Right cardiac atrium (tissue), 5 donors: ENCODE measurements around the gene PABPC1L2A. TPM values are rescaled to one million over a fixed set of nuclear protein-coding genes. Genes with fewer than 3 reads are reported as not detected.
"Not testable (repeated sequence)": the region's sequence is repeated elsewhere in the genome, so short reads cannot be mapped to it uniquely, and the experiment has no call there.

ENCODE experiments used
- ATAC-seq, 2 donors: fragments of 200-7000 bp; cut with Tn5 transposase; one replicate each; pipeline versions ENCODE4 v1.8.0 to v1.9.1; 2020; ENCODE audit warnings: moderate library complexity in 2 of 2, mild to moderate bottlenecking in 1 of 2
- DNase-seq, 3 donors: peaks; one replicate each; pipeline ENCODE4 v3.0.0-alpha.2; 2020
- H3K27ac ChIP-seq: one replicate; pipeline ENCODE4 v1.5.1; 2013; ENCODE audit warnings: mild to moderate bottlenecking, low read length, control low read depth, moderate library complexity
- H3K27me3 ChIP-seq: one replicate; pipeline ENCODE4 v1.6.1; 2013; ENCODE audit not compliant: control insufficient read depth, insufficient read depth
- H3K4me1 ChIP-seq: one replicate; pipeline ENCODE4 v1.6.1; 2013; ENCODE audit warnings: low read length; ENCODE audit not compliant: control insufficient read depth, insufficient read depth
- H3K4me3 ChIP-seq: one replicate; pipeline ENCODE4 v1.5.1; 2013; ENCODE audit warnings: low read length, control low read depth
- H3K9me3 ChIP-seq: one replicate; pipeline ENCODE4 v1.6.1; 2013; ENCODE audit warnings: low read length; ENCODE audit not compliant: control insufficient read depth
- WGBS: extraction: QIAGEN DNeasy Blood & Tissue Kit; methylation state at CpG from one replicate; pipeline ENCODE4 v1.1.7; 2013; 5-methylcytosine and 5-hydroxymethylcytosine counted together
- intact Hi-C, 4 donors: fragments of 100-400 bp; cut with DNase I; formaldehyde crosslinking; loops; one replicate each; pipeline versions ENCODE4 v1.11.0 to v1.14.0; 2022 to 2023
- long read RNA-seq, 4 donors: library from polyadenylated mRNA; unstranded; transcript quantifications; one replicate each; pipeline ENCODE4 v2.0.0, GENCODE V29; 2020 to 2021
- polyA plus RNA-seq: library from polyadenylated mRNA; stranded (reverse); fragments of 200-250 nt; gene quantifications from one replicate; pipeline ENCODE4 v1.2.3, GENCODE V29; 2013
- total RNA-seq, 4 donors: library from RNA; stranded (reverse); fragmentation: NEBNext Ultra II Directional; extraction: Animal tissue kit (Norgen Biotek cat#: 25700); gene quantifications; one replicate each; pipeline ENCODE4 v1.2.1, GENCODE V29; 2021
- donor health status: healthy with polysubstance abuse.
- donor health status: DM: no; HTN: yes; CAD: no.
- donor health status: DM: no; HTN: no; CAD: no.
- donor health status: DM: no; HTN: yes; CAD: no; lungs with severe emphysema.
- donor health status: DM: yes; HTN: yes; CAD: no.

Gene PABPC1L2A
- not detected for total RNA-seq
- not detected for polyA plus RNA-seq
- long read RNA-seq, donor 1 = 0 reads
- long read RNA-seq, donor 2 = 0 reads
- long read RNA-seq, donor 3 = 0 reads
- long read RNA-seq, donor 4 = 0 reads

GRCh38 chrX:73079024-73079562 is at the start of gene PABPC1L2A:
Gene PABPC1L2A, minus strand, starts transcription at chrX:73079512. Its CDS starts 126 bp downstream, at chrX:73079386.
- H3K27me3 ChIP-seq, H3K4me3 ChIP-seq, ATAC-seq, intact Hi-C loops, H3K27ac ChIP-seq, H3K9me3 ChIP-seq, H3K4me1 ChIP-seq, DNase-seq: not testable (repeated sequence)
- no CpG with 5 or more reads among the region's 45 CpGs for WGBS

GRCh38 chrX:73127700-73128241 is 48.5 kb upstream of the PABPC1L2A start:
- intact Hi-C loops = no loop called here
- Histone ChIP-seq H3K9me3 (no peaks in the 10 kb centered on the region), H3K27ac (no peak overlapping the region), H3K27me3 (no peaks in the 10 kb centered on the region), H3K4me1 (no peaks in the 10 kb centered on the region), H3K4me3 (no peak overlapping the region)
- ATAC-seq = peak in 1 of 2 donors; percentile 69
- DNase-seq = peak in 1 of 3 donors; percentile 9
- WGBS = 36% methylated on average over 23 of the region's 23 CpGs

- intact Hi-C loops = no loop called here
- Histone ChIP-seq H3K9me3 (no peaks in the 10 kb centered on the region), H3K4me3 (no peak overlapping the region), H3K4me1 (no peaks in the 10 kb centered on the region), H3K27me3 (no peaks in the 10 kb centered on the region), H3K27ac (no peak overlapping the region)
- 89% methylated on average over 6 of the region's 6 CpGs for WGBS
- DNase-seq (no peak), ATAC-seq (no peak)
Observed at GRCh38 chrX:73126240-73126639, 46.9 kb upstream of the PABPC1L2A start.

GRCh38 chrX:73099505-73099904 is 20.2 kb upstream of the PABPC1L2A start:
- ATAC-seq = not testable (repeated sequence)

GRCh38 chrX:73086766-73087165 is 7.5 kb upstream of the PABPC1L2A start:
- H3K4me1 ChIP-seq, H3K4me3 ChIP-seq, ATAC-seq, H3K27me3 ChIP-seq, H3K27ac ChIP-seq, DNase-seq, H3K9me3 ChIP-seq, intact Hi-C loops: not testable (repeated sequence)
- WGBS = 5% methylated on average over 1 of the region's 1 CpG

More at GRCh38 chrX:73099505-73099904, 20.2 kb upstream of the PABPC1L2A start:
- intact Hi-C loops, H3K9me3 ChIP-seq, H3K27ac ChIP-seq, DNase-seq, H3K27me3 ChIP-seq, H3K4me3 ChIP-seq, H3K4me1 ChIP-seq: not testable (repeated sequence)
- WGBS = 91% methylated on average over 9 of the region's 9 CpGs

- H3K27ac ChIP-seq, intact Hi-C loops, H3K27me3 ChIP-seq, H3K4me3 ChIP-seq, H3K9me3 ChIP-seq, H3K4me1 ChIP-seq, ATAC-seq, DNase-seq: not testable (repeated sequence)
- WGBS = no CpG with 5 or more reads among the region's 44 CpGs
Observed at GRCh38 chrX:73079884-73080283, 572 bp upstream of the PABPC1L2A start.

- no CpG with 5 or more reads among the region's 19 CpGs for WGBS
- H3K4me1 ChIP-seq, ATAC-seq, DNase-seq, H3K27ac ChIP-seq, intact Hi-C loops, H3K9me3 ChIP-seq, H3K27me3 ChIP-seq, H3K4me3 ChIP-seq: not testable (repeated sequence)
Observed at GRCh38 chrX:73078597-73078996, 715 bp downstream of the PABPC1L2A start.

- Histone ChIP-seq H3K4me3 (no peak overlapping the region), H3K27ac (no peak overlapping the region), H3K27me3 (no peaks in the 10 kb centered on the region), H3K9me3 (no peaks in the 10 kb centered on the region), H3K4me1 (no peaks in the 10 kb centered on the region)
- 31% methylated on average over 2 of the region's 2 CpGs for WGBS
- no peak for DNase-seq
- no peak for ATAC-seq
- intact Hi-C loops = no loop called here
Observed at GRCh38 chrX:73076838-73077237, 2.5 kb downstream of the PABPC1L2A start.

GRCh38 chrX:73069365-73070035 is 9.8 kb downstream of the PABPC1L2A start:
- intact Hi-C loops = no loop called here
- peak in 2 of 3 donors; percentile 8 to 36 for DNase-seq

GRCh38 chrX:73068467-73069364 is 10.6 kb downstream of the PABPC1L2A start:
- DNase-seq (peak in 1 of 3 donors; percentile 59), ATAC-seq (no peak)
- no peak overlapping the region for H3K27ac ChIP-seq
- intact Hi-C loops = no loop called here
- H3K4me1 ChIP-seq = no peaks in the 10 kb centered on the region
- no peak overlapping the region for H3K4me3 ChIP-seq
- no peaks in the 10 kb centered on the region for H3K9me3 ChIP-seq
- no peaks in the 10 kb centered on the region for H3K27me3 ChIP-seq
- WGBS = 92% methylated on average over 44 of the region's 44 CpGs

More at GRCh38 chrX:73069365-73070035, 9.8 kb downstream of the PABPC1L2A start:
- no peaks in the 10 kb centered on the region for H3K4me1 ChIP-seq
- no peak overlapping the region for H3K4me3 ChIP-seq
- no peaks in the 10 kb centered on the region for H3K9me3 ChIP-seq
- no peak for ATAC-seq
- no peak overlapping the region for H3K27ac ChIP-seq
- H3K27me3 ChIP-seq = no peaks in the 10 kb centered on the region
- 94% methylated on average over 31 of the region's 31 CpGs for WGBS
